IMR-90 (cell line): ENCODE results near the gene MFRP. TPM values are rescaled to one million over a fixed set of nuclear protein-coding genes. Genes with fewer than 3 reads are reported as not detected.
A peak's percentile ranks its signal among the peaks of the same experiment; 100 is the strongest.

Experiments used
- ATAC-seq: fragments of 200-7000 bp; cut with Tn5 transposase; 2 replicates; pipeline ENCODE4 v1.9.1; 2020; ENCODE audit warnings: low read depth, mild to moderate bottlenecking, moderate library complexity
- BruUV-seq: library from RNA; stranded (reverse); fragments of 400-500 nt; replicated peaks from 2 replicates; lab custom pipeline; 2021; lab: Mats Ljungman, UMichigan
- CTCF ChIA-PET: fragments of 300-600 bp; formaldehyde crosslinking; extraction: SDS; loops from one replicate; lab custom pipeline; 2021; ENCODE audit warnings: antibody characterized with exemption; lab: Yijun Ruan, JAX
- POLR2A ChIA-PET: fragments of 300-600 bp; sonication (Branson Sonifier 250); formaldehyde crosslinking; loops from one replicate; lab custom pipeline; 2022; ENCODE audit warnings: antibody characterized with exemption; ENCODE audit not compliant: unreplicated experiment; lab: Charles Lee
- DNase-seq: peaks from one replicate; pipeline ENCODE4 v3.0.0; 2013
- H2AFZ ChIP-seq: replicated peaks from 2 replicates; pipeline ENCODE3; 2013; ENCODE audit warnings: low read length, mild to moderate bottlenecking; ENCODE audit not compliant: poor library complexity
- H2AK5ac ChIP-seq: 2 replicates; pipeline ENCODE4 v1.6.1; 2013; ENCODE audit warnings: low read depth, low read length, inconsistent platforms
- H2AK9ac ChIP-seq: replicated peaks from 2 replicates; pipeline ENCODE3; 2013; ENCODE audit warnings: mild to moderate bottlenecking, low read depth, low read length, moderate library complexity; ENCODE audit not compliant: poor library complexity
- H2BK120ac ChIP-seq: 2 replicates; pipeline ENCODE4 v1.6.1; 2013; ENCODE audit warnings: low read depth, low read length, inconsistent platforms
- H2BK15ac ChIP-seq: 3 replicates; pipeline ENCODE4 v1.6.1; 2013; ENCODE audit warnings: low read depth, low read length, inconsistent platforms
- H2BK20ac ChIP-seq: 2 replicates; pipeline ENCODE4 v1.6.1; 2013; ENCODE audit warnings: low read depth, mild to moderate bottlenecking, inconsistent platforms, low read length, moderate library complexity
- H2BK5ac ChIP-seq: 2 replicates; pipeline ENCODE4 v1.6.1; 2013; ENCODE audit warnings: mild to moderate bottlenecking, low read depth, low read length, inconsistent platforms; ENCODE audit not compliant: poor library complexity, severe bottlenecking
- H3K14ac ChIP-seq: replicated peaks from 2 replicates; pipeline ENCODE4 v1.6.1; 2013; ENCODE audit warnings: low read depth, low read length, inconsistent platforms
- H3K18ac ChIP-seq: 2 replicates; pipeline ENCODE4 v1.6.1; 2013; ENCODE audit warnings: low read depth, low read length, control low read depth
- H3K23ac ChIP-seq: 2 replicates; pipeline ENCODE4 v1.6.1; 2013; ENCODE audit warnings: low read depth, low read length, inconsistent platforms
- H3K27ac ChIP-seq: 2 replicates; pipeline ENCODE4 v1.5.1; 2013; ENCODE audit warnings: mild to moderate bottlenecking, control low read depth, low read length; ENCODE audit not compliant: insufficient read depth
- H3K27me3 ChIP-seq: 2 replicates; pipeline ENCODE4 v1.6.1; 2013; ENCODE audit warnings: low read length; ENCODE audit not compliant: control insufficient read depth, insufficient read depth
- H3K36me3 ChIP-seq: 2 replicates; pipeline ENCODE4 v1.6.1; 2013; ENCODE audit warnings: low read length, mixed read lengths; ENCODE audit not compliant: control insufficient read depth, insufficient read depth
- H3K4ac ChIP-seq: 2 replicates; pipeline ENCODE4 v1.6.1; 2013; ENCODE audit warnings: low read depth, low read length, inconsistent platforms
- H3K4me1 ChIP-seq: 2 replicates; pipeline ENCODE4 v1.6.1; 2013; ENCODE audit warnings: low read length, mixed read lengths; ENCODE audit not compliant: control insufficient read depth, insufficient read depth
- H3K4me2 ChIP-seq: 2 replicates; pipeline ENCODE4 v1.6.1; 2013; ENCODE audit warnings: low read depth, mild to moderate bottlenecking, control low read depth, low read length, moderate library complexity
- H3K4me3 ChIP-seq: 2 replicates; pipeline ENCODE4 v1.5.1; 2013; ENCODE audit warnings: low read depth, mild to moderate bottlenecking, control low read depth, low read length, moderate library complexity; ENCODE audit not compliant: insufficient read depth
- H3K56ac ChIP-seq: 2 replicates; pipeline ENCODE4 v1.6.1; 2013; ENCODE audit warnings: low read length, inconsistent platforms; ENCODE audit not compliant: insufficient read depth; ENCODE audit errors: extremely low read depth
- H3K79me1 ChIP-seq, 2 experiments: 2 replicates each; pipeline ENCODE4 v1.6.1; 2013; ENCODE audit warnings: low read length in 2 of 2, inconsistent platforms in 1 of 2, low read depth in 1 of 2
- H3K9ac ChIP-seq: 2 replicates; pipeline ENCODE4 v1.6.1; 2013; ENCODE audit warnings: low read depth, low read length, control low read depth
- H3K9me1 ChIP-seq: 2 replicates; pipeline ENCODE4 v1.6.1; 2013; ENCODE audit warnings: low read length, inconsistent platforms; ENCODE audit not compliant: insufficient read depth
- H3K9me3 ChIP-seq: 2 replicates; pipeline ENCODE4 v1.6.1; 2013; ENCODE audit warnings: low read length; ENCODE audit not compliant: control insufficient read depth, insufficient read depth
- H4K20me1 ChIP-seq: 2 replicates; pipeline ENCODE4 v1.6.1; 2013; ENCODE audit warnings: low read length, inconsistent platforms; ENCODE audit not compliant: insufficient read depth
- H4K5ac ChIP-seq: 2 replicates; pipeline ENCODE4 v1.6.1; 2013; ENCODE audit warnings: mild to moderate bottlenecking, low read depth, low read length, control low read depth
- H4K8ac ChIP-seq, 2 experiments: 2 replicates each; pipeline ENCODE4 v1.6.1; 2013; ENCODE audit warnings: low read depth in 2 of 2, low read length in 2 of 2, control low read depth in 1 of 2, inconsistent platforms in 1 of 2
- H4K91ac ChIP-seq: 2 replicates; pipeline ENCODE4 v1.6.1; 2013; ENCODE audit warnings: low read depth, low read length, inconsistent platforms; ENCODE audit not compliant: insufficient read depth
- BHLHE40 ChIP-seq: fragments of 150-350 bp; IDR thresholded peaks from 2 replicates; pipeline ENCODE4 v1.6.1; 2016; ENCODE audit warnings: mild to moderate bottlenecking, low read depth, low read length
- FOS ChIP-seq: fragments of 150-350 bp; IDR thresholded peaks from 2 replicates; pipeline ENCODE4 v1.6.1; 2016; ENCODE audit warnings: low read depth, low read length
- MAZ ChIP-seq: IDR thresholded peaks from 2 replicates; pipeline ENCODE4 v1.6.1; 2012; ENCODE audit warnings: low read depth, mild to moderate bottlenecking, low read length, improper control_type of control experiment, moderate library complexity, borderline replicate concordance
- RAD21 ChIP-seq: IDR thresholded peaks from 2 replicates; pipeline ENCODE4 v1.6.1; 2012; ENCODE audit warnings: low read length, improper control_type of control experiment
- RCOR1 ChIP-seq: IDR thresholded peaks from 2 replicates; pipeline ENCODE4 v1.6.1; 2012; ENCODE audit warnings: mild to moderate bottlenecking, low read length, improper control_type of control experiment; ENCODE audit not compliant: insufficient replicate concordance
- SMC3 ChIP-seq: fragments of 150-350 bp; IDR thresholded peaks from 2 replicates; pipeline ENCODE4 v1.6.1; 2016; ENCODE audit warnings: low read depth, mild to moderate bottlenecking, antibody characterized with exemption, low read length, moderate library complexity
- WGBS, 2 experiments: methylation state at CpG; one replicate each; pipeline versions ENCODE4 v1.1.5 to v1.1.7; 2013; ENCODE audit warnings: missing lambda C conversion rate in 2 of 2; ENCODE audit not compliant: insufficient read length in 1 of 2; ENCODE audit errors: extremely low coverage in 2 of 2; 5-methylcytosine and 5-hydroxymethylcytosine counted together
- dilution Hi-C: fragments of 300-500 bp; cut with HindIII; formaldehyde crosslinking; loops from one replicate; pipeline ENCODE4 v1.14.3; 2018; ENCODE audit warnings: low sequenced_read_pairs; ENCODE audit not compliant: unreplicated experiment
- in situ Hi-C: fragments of 300-500 bp; cut with MboI; formaldehyde crosslinking; loops from 3 replicates; pipeline ENCODE4 v1.14.3; 2019; ENCODE audit warnings: low sequenced_read_pairs, inconsistent platforms, mixed read lengths
- intact Hi-C: fragments of 100-400 bp; cut with micrococcal nuclease; formaldehyde crosslinking; loops from 2 replicates; pipeline ENCODE4 v1.10.0; 2022
- polyA plus RNA-seq, 3 experiments: library from polyadenylated mRNA; depleted of rRNA; stranded (reverse); fragments of >200 nt; gene quantifications; 2 replicates each; pipeline ENCODE4 v1.2.3, GENCODE V29; 2012; ENCODE audit warnings: low replicate concordance in 1 of 3
- total RNA-seq: library from RNA; depleted of rRNA; stranded (reverse); fragments of >200 nt; gene quantifications from 2 replicates; pipeline ENCODE4 v1.2.3, GENCODE V29; 2012

MFRP gene
- total and polyA plus RNA-seq, 2 of the 4 experiments (the other 2 are of a cell fraction) = not detected

DNA sequence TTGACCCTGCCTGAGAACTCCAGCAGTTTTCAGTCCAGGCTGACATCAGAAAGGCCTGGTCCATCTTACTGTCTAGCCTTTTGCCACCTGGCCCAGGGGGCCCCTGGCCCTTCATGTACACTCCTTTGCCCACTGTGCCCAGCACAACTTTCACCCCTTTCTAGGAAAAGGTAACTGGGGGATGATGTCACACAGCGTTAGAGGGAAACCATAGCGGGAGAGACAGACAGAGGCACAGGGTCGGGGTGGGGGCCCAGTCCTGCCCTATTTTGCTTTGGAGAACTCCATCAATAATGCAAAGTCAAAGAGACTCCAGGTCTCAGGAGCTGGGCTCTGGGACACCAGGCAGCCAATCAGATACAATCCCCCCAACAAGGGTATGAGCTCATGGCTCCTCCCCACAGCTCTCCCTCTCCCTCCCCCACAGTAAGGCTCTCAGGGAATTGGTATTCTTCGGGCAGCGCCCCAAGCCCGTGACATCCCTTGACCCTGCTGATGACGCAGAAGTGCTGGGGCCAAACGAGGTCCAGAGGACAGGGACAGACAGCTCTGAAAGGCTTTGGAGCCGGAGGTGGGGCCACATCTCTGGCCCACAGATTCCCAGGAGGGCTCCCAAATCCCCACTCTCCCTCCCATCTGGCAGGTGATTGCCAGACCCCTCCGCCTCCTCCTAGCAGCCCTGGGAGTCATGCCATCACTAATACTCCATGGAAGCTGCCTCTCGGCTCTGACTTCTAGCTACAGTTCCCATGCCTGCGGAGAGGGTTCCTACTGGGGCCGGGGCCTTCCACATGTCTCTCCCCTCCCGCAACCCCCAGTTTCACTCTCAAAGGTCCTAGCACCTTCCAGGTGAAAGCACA is 29.1 kb upstream of the MFRP start:
- in situ Hi-C loops = no loop called here

More for the DNA sequence above, 29.1 kb upstream of the MFRP start:
- H3K18ac ChIP-seq = no peak overlapping the region; the same call in 1 of the 2 replicates
- H4K5ac ChIP-seq = peak overlapping the region; percentile 13; the same call in 1 of the 2 replicates
- peak overlapping the region; percentile 13; the same call in 1 of the 2 replicates for H4K91ac ChIP-seq
- no peak overlapping the region for H3K4me3 ChIP-seq
- dilution Hi-C loops (no loop called here), intact Hi-C loops (no loop called here)
- no peaks in the 10 kb centered on the region for H3K9me1 ChIP-seq
- no peaks in the 10 kb centered on the region for H4K20me1 ChIP-seq
- peak overlapping the region; percentile 50; the same call in 1 of the 2 replicates for H3K4ac ChIP-seq
- TF ChIP-seq BHLHE40 = peak; percentile 68; the same call in 1 of the 2 replicates
- TF ChIP-seq FOS = 0 out of 2 replicates have a peak, but pooled peaks have one; percentile 4
- TF ChIP-seq RCOR1 = peak; percentile 44
- TF ChIP-seq SMC3 = no peak
- TF ChIP-seq RAD21 = no peak
- TF ChIP-seq MAZ = peak; percentile 66
- H3K79me1 ChIP-seq = no peaks in the 10 kb centered on the region
- H2BK120ac ChIP-seq = peak overlapping the region; percentile 26; the same call in 1 of the 2 replicates
- no peak overlapping the region for H3K27ac ChIP-seq
- no peak overlapping the region for H3K56ac ChIP-seq
- H3K9ac ChIP-seq = no peak overlapping the region
- H3K27me3 ChIP-seq = no peaks in the 10 kb centered on the region
- CTCF ChIA-PET = interaction anchor here (1.0 to 4.0 kb wide), 7 partner anchors 8 to 100 kb away, joined by 3 to 32 read pairs (median 6); no protein-coding TSS in a partner anchor
- H2AFZ ChIP-seq = peak overlapping the region; percentile 78
- H3K4me1 ChIP-seq = peaks cover 25% of the 10 kb centered on the region
- peak overlapping the region; percentile 39 for H2AK9ac ChIP-seq
- POLR2A ChIA-PET = interaction anchor here (1.1 kb wide), 1 partner anchor 19 kb away, joined by 3 read pairs; no protein-coding TSS in a partner anchor
- no peak overlapping the region; the same call in 2 of the 3 replicates for H2BK15ac ChIP-seq
- no peaks in the 10 kb centered on the region for H3K36me3 ChIP-seq
- no TSS peak for BruUV-seq
- no peak overlapping the region for H3K14ac ChIP-seq
- WGBS, 2 experiments = 45% methylated on average over 7 of the region's 14 CpGs; no CpG with 5 or more reads in 1 of the 2 experiments
- H3K4me2 ChIP-seq = no peak overlapping the region; the same call in 1 of the 2 replicates
- DNase-seq (peak; percentile 86), ATAC-seq (peak; percentile 76)
- no peak overlapping the region for H2BK5ac ChIP-seq
- H4K8ac ChIP-seq = peak overlapping the region in 1 of 2 experiments; percentile 15; a peak in 2 of 4 replicates
- peak overlapping the region; percentile 57; the same call in 1 of the 2 replicates for H2AK5ac ChIP-seq
- H3K9me3 ChIP-seq = no peaks in the 10 kb centered on the region
- peak overlapping the region; percentile 29; the same call in 1 of the 2 replicates for H2BK20ac ChIP-seq
- H3K23ac ChIP-seq = no peak overlapping the region
